SK-N-SH treated with all-trans-retinoic acid at 6 μM for 48 hours (cell line): Measurements from ENCODE around the gene AP3B1.

Source experiments
- ATAC-seq: fragments of 200-7000 bp; cut with Tn5 transposase; 3 replicates; pipeline ENCODE4 v1.9.1; 2020; ENCODE audit warnings: mild to moderate bottlenecking, moderate library complexity
- ARNTL ChIP-seq: fragments of 450-650 bp; formaldehyde crosslinking; IDR thresholded peaks from 2 replicates; pipeline ENCODE4 v1.5.0; 2020; ENCODE audit warnings: low read depth, mild to moderate bottlenecking, moderate library complexity, borderline replicate concordance
- BACH2 ChIP-seq: fragments of 250-450 bp; sonication (Bioruptor Pico); IDR thresholded peaks from 2 replicates; pipeline ENCODE4 v1.9.0; 2021; ENCODE audit warnings: mild to moderate bottlenecking, borderline replicate concordance
- CREB5 ChIP-seq: fragments of 250-450 bp; sonication (Bioruptor Pico); IDR thresholded peaks from 2 replicates; pipeline ENCODE4 v1.5.1; 2020; ENCODE audit warnings: low read depth, mild to moderate bottlenecking, moderate library complexity
- CSDC2 ChIP-seq: fragments of 250-450 bp; sonication (Bioruptor Pico); IDR thresholded peaks from 2 replicates; pipeline ENCODE4 v1.5.0; 2020; ENCODE audit warnings: mild to moderate bottlenecking, moderate library complexity
- CSRNP3 ChIP-seq: fragments of 250-450 bp; sonication (Bioruptor Pico); IDR thresholded peaks from 2 replicates; pipeline ENCODE4 v1.5.1; 2021; ENCODE audit warnings: mild to moderate bottlenecking, moderate library complexity
- ESRRG ChIP-seq: fragments of 250-450 bp; sonication (Bioruptor Pico); IDR thresholded peaks from 2 replicates; pipeline ENCODE4 v1.6.1; 2021; ENCODE audit warnings: mild to moderate bottlenecking
- GLIS3 ChIP-seq: fragments of 250-450 bp; sonication (Bioruptor Pico); IDR thresholded peaks from 2 replicates; pipeline ENCODE4 v1.5.0; 2020; ENCODE audit warnings: mild to moderate bottlenecking, moderate library complexity
- ISL1 ChIP-seq: fragments of 250-450 bp; sonication (Bioruptor Pico); IDR thresholded peaks from 2 replicates; pipeline ENCODE4 v2.1.2; 2022; ENCODE audit warnings: mild to moderate bottlenecking, moderate library complexity
- OSR1 ChIP-seq: fragments of 250-450 bp; sonication (Bioruptor Pico); IDR thresholded peaks from 2 replicates; pipeline ENCODE4 v1.8.0; 2022; ENCODE audit warnings: moderate library complexity, mild to moderate bottlenecking, inconsistent platforms
- POU6F1 ChIP-seq: fragments of 250-450 bp; sonication (Bioruptor Pico); IDR thresholded peaks from 2 replicates; pipeline ENCODE4 v1.8.0; 2021; ENCODE audit warnings: low read depth, mild to moderate bottlenecking, moderate library complexity, borderline replicate concordance
- PPARA ChIP-seq: fragments of 250-450 bp; sonication (Bioruptor Pico); IDR thresholded peaks from 2 replicates; pipeline ENCODE4 v1.5.0; 2020; ENCODE audit warnings: mild to moderate bottlenecking, borderline replicate concordance
- RARB ChIP-seq: fragments of 250-450 bp; sonication (Bioruptor Pico); IDR thresholded peaks from 2 replicates; pipeline ENCODE4 v1.8.0; 2021; ENCODE audit warnings: mild to moderate bottlenecking, moderate library complexity
- SNAI2 ChIP-seq: fragments of 250-450 bp; sonication (Bioruptor Pico); IDR thresholded peaks from 2 replicates; pipeline ENCODE4 v1.5.0; 2020; ENCODE audit warnings: mild to moderate bottlenecking, moderate library complexity
- TCF4 ChIP-seq: fragments of 250-450 bp; sonication (Bioruptor Pico); IDR thresholded peaks from 2 replicates; pipeline ENCODE4 v1.8.0; 2021; ENCODE audit warnings: mild to moderate bottlenecking, moderate library complexity, borderline replicate concordance
- TOX ChIP-seq: fragments of 250-450 bp; sonication (Bioruptor Pico); IDR thresholded peaks from 2 replicates; pipeline ENCODE4 v1.8.0; 2021; ENCODE audit warnings: mild to moderate bottlenecking, moderate library complexity, borderline replicate concordance
- ZC3H10 ChIP-seq: fragments of 250-450 bp; sonication (Bioruptor Pico); IDR thresholded peaks from 2 replicates; pipeline ENCODE4 v1.5.1; 2021; ENCODE audit warnings: mild to moderate bottlenecking, moderate library complexity
- ZFP3 ChIP-seq: fragments of 250-450 bp; sonication (Bioruptor Pico); IDR thresholded peaks from 2 replicates; pipeline ENCODE4 v1.5.0; 2020; ENCODE audit warnings: mild to moderate bottlenecking, moderate library complexity
- ZFP30 ChIP-seq: fragments of 450-650 bp; formaldehyde crosslinking; IDR thresholded peaks from 2 replicates; pipeline ENCODE4 v1.5.0; 2022; ENCODE audit warnings: mild to moderate bottlenecking, moderate library complexity
- ZNF565 ChIP-seq: fragments of 450-650 bp; formaldehyde crosslinking; conservative IDR thresholded peaks from 2 replicates; pipeline ENCODE4 v1.5.0; 2020; ENCODE audit warnings: low read depth, mild to moderate bottlenecking, moderate library complexity
- ZNF70 ChIP-seq: fragments of 450-650 bp; formaldehyde crosslinking; IDR thresholded peaks from 2 replicates; pipeline ENCODE4 v1.5.0; 2020; ENCODE audit warnings: mild to moderate bottlenecking, moderate library complexity
- ZNF8 ChIP-seq: fragments of 450-650 bp; formaldehyde crosslinking; IDR thresholded peaks from 2 replicates; pipeline ENCODE4 v1.5.0; 2020; ENCODE audit warnings: mild to moderate bottlenecking, moderate library complexity
- TF ChIP-seq, protein P1 (sequence below): fragments of 250-450 bp; sonication (Bioruptor Pico); IDR thresholded peaks from 2 replicates; pipeline ENCODE4 v1.5.0; 2020; ENCODE audit warnings: mild to moderate bottlenecking, moderate library complexity

AP3B1 gene

DNA sequence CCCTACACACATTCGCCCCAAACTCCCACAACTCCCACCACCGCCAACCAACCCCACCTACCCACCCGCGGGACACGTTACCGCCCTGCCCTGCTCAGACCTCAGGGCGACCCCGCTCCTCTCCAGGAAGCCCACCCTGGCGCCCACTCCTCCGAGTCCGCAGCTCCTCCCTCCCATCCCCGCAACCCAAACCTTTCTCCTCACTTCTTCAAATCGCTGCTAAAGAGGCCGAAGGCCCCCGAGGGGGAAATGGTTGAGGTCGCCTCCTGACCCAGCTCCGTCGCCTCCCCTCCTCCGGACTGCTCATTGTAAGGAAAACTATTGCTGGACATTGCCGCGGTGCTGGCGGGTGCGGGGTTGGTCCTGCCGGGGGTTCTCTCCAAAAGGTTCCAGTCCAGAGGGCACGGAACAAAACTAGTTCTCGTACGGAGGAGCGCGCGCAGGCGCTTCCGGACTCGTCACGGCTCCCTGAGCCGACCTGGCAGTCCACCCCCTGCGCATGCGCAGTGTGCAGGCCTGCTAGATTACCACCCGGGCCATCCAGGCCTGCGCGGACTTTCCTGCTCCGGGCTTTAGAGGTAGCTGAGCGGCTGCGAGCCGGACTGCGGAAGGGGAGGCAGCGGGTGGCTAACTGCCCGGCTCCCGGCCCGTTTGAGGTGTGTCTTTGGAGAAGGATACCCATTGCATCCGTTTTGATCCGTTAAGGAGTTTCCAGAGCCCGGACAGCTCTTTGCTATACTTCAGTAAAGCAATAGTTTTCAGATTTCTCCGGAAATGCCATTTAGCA is at the start of gene AP3B1:
AP3B1 (minus strand) TSS at position 451 of the 787 bp plus-strand sequence; CDS start at position 332, 119 bp downstream.
- peak; percentile 93 for ATAC-seq
- TF ChIP-seq ZNF70 (CRISPR knock-in tag) (peak; percentile 43; the same call in 1 of the 2 replicates), RARB (CRISPR knock-in tag) (no peak)

- no peak for ATAC-seq
- TF ChIP-seq TOX (CRISPR knock-in tag) (no peak), BACH2 (CRISPR knock-in tag) (no peak), CSRNP3 (CRISPR knock-in tag) (no peak), ZNF8 (CRISPR knock-in tag) (no peak), ZFP30 (CRISPR knock-in tag) (no peak), CSDC2 (CRISPR knock-in tag) (no peak), PPARA (CRISPR knock-in tag) (no peak), ZC3H10 (no peak), ESRRG (CRISPR knock-in tag) (no peak), ZFP3 (CRISPR knock-in tag) (no peak), ZNF70 (CRISPR knock-in tag) (no peak), OSR1 (no peak), ARNTL (no peak), TCF4 (CRISPR knock-in tag) (no peak), ZNF565 (no peak), CREB5 (CRISPR knock-in tag) (no peak), SNAI2 (CRISPR knock-in tag) (no peak), POU6F1 (CRISPR knock-in tag) (no peak), ISL1 (no peak)
- TF ChIP-seq, protein P1, sequence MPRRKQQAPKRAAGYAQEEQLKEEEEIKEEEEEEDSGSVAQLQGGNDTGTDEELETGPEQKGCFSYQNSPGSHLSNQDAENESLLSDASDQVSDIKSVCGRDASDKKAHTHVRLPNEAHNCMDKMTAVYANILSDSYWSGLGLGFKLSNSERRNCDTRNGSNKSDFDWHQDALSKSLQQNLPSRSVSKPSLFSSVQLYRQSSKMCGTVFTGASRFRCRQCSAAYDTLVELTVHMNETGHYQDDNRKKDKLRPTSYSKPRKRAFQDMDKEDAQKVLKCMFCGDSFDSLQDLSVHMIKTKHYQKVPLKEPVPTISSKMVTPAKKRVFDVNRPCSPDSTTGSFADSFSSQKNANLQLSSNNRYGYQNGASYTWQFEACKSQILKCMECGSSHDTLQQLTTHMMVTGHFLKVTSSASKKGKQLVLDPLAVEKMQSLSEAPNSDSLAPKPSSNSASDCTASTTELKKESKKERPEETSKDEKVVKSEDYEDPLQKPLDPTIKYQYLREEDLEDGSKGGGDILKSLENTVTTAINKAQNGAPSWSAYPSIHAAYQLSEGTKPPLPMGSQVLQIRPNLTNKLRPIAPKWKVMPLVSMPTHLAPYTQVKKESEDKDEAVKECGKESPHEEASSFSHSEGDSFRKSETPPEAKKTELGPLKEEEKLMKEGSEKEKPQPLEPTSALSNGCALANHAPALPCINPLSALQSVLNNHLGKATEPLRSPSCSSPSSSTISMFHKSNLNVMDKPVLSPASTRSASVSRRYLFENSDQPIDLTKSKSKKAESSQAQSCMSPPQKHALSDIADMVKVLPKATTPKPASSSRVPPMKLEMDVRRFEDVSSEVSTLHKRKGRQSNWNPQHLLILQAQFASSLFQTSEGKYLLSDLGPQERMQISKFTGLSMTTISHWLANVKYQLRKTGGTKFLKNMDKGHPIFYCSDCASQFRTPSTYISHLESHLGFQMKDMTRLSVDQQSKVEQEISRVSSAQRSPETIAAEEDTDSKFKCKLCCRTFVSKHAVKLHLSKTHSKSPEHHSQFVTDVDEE: no peak
These were observed 46.9 kb upstream of the AP3B1 start for GRCh38 chr5:78341440-78341839.

- peak; percentile 94 for ATAC-seq
- TF ChIP-seq ZNF8 (CRISPR knock-in tag) (no peak), CREB5 (CRISPR knock-in tag) (no peak), ZFP3 (CRISPR knock-in tag) (no peak), TCF4 (CRISPR knock-in tag) (peak; percentile 76), OSR1 (no peak), BACH2 (CRISPR knock-in tag) (no peak), ESRRG (CRISPR knock-in tag) (no peak), ARNTL (no peak), ZFP30 (CRISPR knock-in tag) (no peak), GLIS3 (no peak), CSDC2 (CRISPR knock-in tag) (no peak), ZNF70 (CRISPR knock-in tag) (no peak), RARB (CRISPR knock-in tag) (no peak), CSRNP3 (CRISPR knock-in tag) (no peak), ISL1 (peak; percentile 49)
- TF ChIP-seq, protein P1: peak; percentile 59; the same call in 1 of the 2 replicates
These were observed 45.3 kb upstream of the AP3B1 start for GRCh38 chr5:78339617-78340436.
